CD4-positive, alpha-beta T cell treated with Interleukin-21 for 1 hour (primary cell): ENCODE measurements around the gene ZNF454.

Experiments
- DNase-seq: peaks from one replicate; pipeline ENCODE4 v3.0.0-alpha.2; 2020

Gene ZNF454

GRCh38 chr5:178993955-178994579 is 53.1 kb downstream of the ZNF454 start:
- no peak for DNase-seq

- DNase-seq: no peak
These were observed 53.8 kb downstream of the ZNF454 start, which contains the start of gene GRM6 for GRCh38 chr5:178994580-178995340. GRM6 (minus strand) TSS chr5:178995320; CDS start chr5:178994944, 376 bp downstream.

- no peak for DNase-seq
These were observed 54.3 kb downstream of the ZNF454 start for GRCh38 chr5:178995341-178995690.

- no peak for DNase-seq
These were observed 55.2 kb downstream of the ZNF454 start for GRCh38 chr5:178996156-178996555.

- no peak for DNase-seq
These were observed 56.2 kb downstream of the ZNF454 start for GRCh38 chr5:178997191-178997590.

- DNase-seq: no peak
These were observed 57.4 kb downstream of the ZNF454 start for GRCh38 chr5:178998441-178998840.

GRCh38 chr5:179006564-179006963 is 65.6 kb downstream of the ZNF454 start:
- no peak for DNase-seq

GRCh38 chr5:179008667-179009066 is 67.7 kb downstream of the ZNF454 start:
- no peak for DNase-seq
